ENCODE measurements around the gene ZNF502.
"Not testable (repeated sequence)": the region's sequence is repeated elsewhere in the genome, so short reads cannot be mapped to it uniquely, and the experiment has no call there.

ZNF502 gene

GRCh38 chr3:44712455-44713075 is at the start of gene ZNF502:
TSS of gene ZNF502 (plus strand) at chr3:44712660. CDS start at chr3:44720262, 7,602 bp downstream.
- peak; percentile 53 for DNase-seq (ENCODE audit: low read depth)

GRCh38 chr3:44665173-44665572 is 47.3 kb upstream of the ZNF502 start:
- no peak for DNase-seq (ENCODE audit: low read depth)

- no peak for DNase-seq (ENCODE audit: low read depth)
These were observed 46.1 kb upstream of the ZNF502 start for GRCh38 chr3:44666346-44666745.

GRCh38 chr3:44669760-44670159 is 42.7 kb upstream of the ZNF502 start:
- no peak for DNase-seq (ENCODE audit: low read depth)

GRCh38 chr3:44673466-44673865 is 39.0 kb upstream of the ZNF502 start:
- DNase-seq (ENCODE audit: low read depth): not testable (repeated sequence)

GRCh38 chr3:44674211-44674610 is 38.2 kb upstream of the ZNF502 start:
- no peak for DNase-seq (ENCODE audit: low read depth)

GRCh38 chr3:44678480-44679116 is 33.9 kb upstream of the ZNF502 start:
- DNase-seq (ENCODE audit: low read depth): no peak

- DNase-seq (ENCODE audit: low read depth): no peak
These were observed 31.5 kb upstream of the ZNF502 start for GRCh38 chr3:44680921-44681455.

- no peak for DNase-seq (ENCODE audit: low read depth)
These were observed 30.1 kb upstream of the ZNF502 start for GRCh38 chr3:44682182-44682896.

- DNase-seq (ENCODE audit: low read depth): peak; percentile 31
These were observed 27.2 kb upstream of the ZNF502 start for GRCh38 chr3:44685128-44685800.

- no peak for DNase-seq (ENCODE audit: low read depth)
These were observed 24.6 kb upstream of the ZNF502 start for GRCh38 chr3:44687898-44688297.

GRCh38 chr3:44721231-44722102 is 9.0 kb downstream of the ZNF502 start:
- no peak for DNase-seq (ENCODE audit: low read depth)

- no peak for DNase-seq (ENCODE audit: low read depth)
These were observed 9.6 kb downstream of the ZNF502 start for GRCh38 chr3:44722103-44722401.

GRCh38 chr3:44729384-44729910 is 17.0 kb downstream of the ZNF502 start, which contains the start of gene ZNF501:
TSS of gene ZNF501 (plus strand) at chr3:44729635. CDS start at chr3:44734422, 4,787 bp downstream.
- DNase-seq (ENCODE audit: low read depth): peak; percentile 82

- DNase-seq (ENCODE audit: low read depth): no peak
These were observed 22.2 kb downstream of the ZNF502 start for GRCh38 chr3:44734646-44735168.

GRCh38 chr3:44761101-44761423 is 48.6 kb downstream of the ZNF502 start:
- no peak for DNase-seq (ENCODE audit: low read depth)

GRCh38 chr3:44761424-44762169 is 49.1 kb downstream of the ZNF502 start, which contains the start of the genes KIAA1143 and KIF15:
TSS of gene KIAA1143 (minus strand) at chr3:44761619. CDS start at chr3:44761602, 17 bp downstream.
TSS of gene KIF15 (plus strand) at chr3:44761794. CDS start at chr3:44761866, 72 bp downstream.
- DNase-seq (ENCODE audit: low read depth): peak; percentile 97

- DNase-seq (ENCODE audit: low read depth): no peak
These were observed 49.8 kb downstream of the ZNF502 start for GRCh38 chr3:44762170-44762677.

GRCh38 chr3:44762690-44763089 is 50.2 kb downstream of the ZNF502 start:
- no peak for DNase-seq (ENCODE audit: low read depth)

- no peak for DNase-seq (ENCODE audit: low read depth)
These were observed 51.8 kb downstream of the ZNF502 start for GRCh38 chr3:44764248-44764647.

All from stimulated activated CD4-positive, alpha-beta T cell treated with anti-CD3 and anti-CD28 coated beads, Interleukin-2, amount 100 ng/mL, for 4 hours (primary cell).